ENCODE measurements around the gene POU6F2. TPM values are rescaled to one million over a fixed set of nuclear protein-coding genes. Genes with fewer than 3 reads are reported as not detected.

The POU6F2 gene
- total RNA-seq, 4 donors from 2014 or later = not detected

GRCh38 chr7:39248692-39249090 is 271.0 kb downstream of the POU6F2 start:
- intact Hi-C loops (cut with DNase I) = no loop called here
- 77% methylated on average over 3 of the region's 3 CpGs for WGBS
- Histone ChIP-seq H3K4me1 (no peaks in the 10 kb centered on the region), H3K9me3 (no peaks in the 10 kb centered on the region), H3K27me3 (peaks cover 0 to 5% (median 0%) of the 10 kb centered on the region in 4 donors), H3K27ac (replicated peaks in 1 of 4) (no peak overlapping the region), H3K36me3 (no peaks in the 10 kb centered on the region), H3K4me3 (no peak overlapping the region)
- DNase-seq (ENCODE audit: extremely low spot score) = no peak
- TF ChIP-seq CTCF (IDR thresholded peaks at IDR 0.05) (no peak), POLR2A (IDR thresholded peaks at IDR 0.05; ENCODE audit: low read depth) (no peak), EP300 (IDR thresholded peaks at IDR 0.05) (no peak), POLR2AphosphoS5 (IDR thresholded peaks at IDR 0.05) (no peak)

GRCh38 chr7:39249635-39250152 is 272.0 kb downstream of the POU6F2 start:
- DNase-seq (ENCODE audit: extremely low spot score) = no peak
- Histone ChIP-seq H3K27me3 (peaks cover 0 to 5% (median 0%) of the 10 kb centered on the region in 4 donors), H3K4me1 (no peaks in the 10 kb centered on the region), H3K9me3 (no peaks in the 10 kb centered on the region), H3K36me3 (no peaks in the 10 kb centered on the region), H3K27ac (replicated peaks in 1 of 4) (no peak overlapping the region), H3K4me3 (no peak overlapping the region)
- intact Hi-C loops (cut with DNase I) = no loop called here
- TF ChIP-seq POLR2A (IDR thresholded peaks at IDR 0.05; ENCODE audit: low read depth) = no peak
- no peak for TF ChIP-seq EP300 (IDR thresholded peaks at IDR 0.05)
- no peak for TF ChIP-seq CTCF (IDR thresholded peaks at IDR 0.05)
- TF ChIP-seq POLR2AphosphoS5 (IDR thresholded peaks at IDR 0.05) = no peak
- WGBS = 85% methylated on average over 9 of the region's 9 CpGs

- no peak for DNase-seq (ENCODE audit: extremely low spot score)
- H3K27me3 ChIP-seq = peaks cover 0 to 5% (median 0%) of the 10 kb centered on the region in 4 donors
- H3K27ac ChIP-seq (replicated peaks in 1 of 4) = no peak overlapping the region
- 23% methylated on average over 4 of the region's 4 CpGs for WGBS
- no peak for TF ChIP-seq POLR2A (IDR thresholded peaks at IDR 0.05; ENCODE audit: low read depth)
- TF ChIP-seq CTCF (IDR thresholded peaks at IDR 0.05) = no peak
- TF ChIP-seq POLR2AphosphoS5 (IDR thresholded peaks at IDR 0.05) = no peak
- TF ChIP-seq EP300 (IDR thresholded peaks at IDR 0.05) = no peak
- no peaks in the 10 kb centered on the region for H3K9me3 ChIP-seq
- intact Hi-C loops (cut with DNase I) = no loop called here
- H3K4me1 ChIP-seq = no peaks in the 10 kb centered on the region
- no peak overlapping the region for H3K4me3 ChIP-seq
- no peaks in the 10 kb centered on the region for H3K36me3 ChIP-seq
Observed at GRCh38 chr7:39252916-39253315, 275.2 kb downstream of the POU6F2 start.

- Histone ChIP-seq H3K27ac (replicated peaks in 1 of 4) (no peak overlapping the region), H3K27me3 (no peaks in the 10 kb centered on the region), H3K36me3 (no peaks in the 10 kb centered on the region), H3K4me1 (no peaks in the 10 kb centered on the region), H3K9me3 (no peaks in the 10 kb centered on the region), H3K4me3 (no peak overlapping the region)
- DNase-seq (ENCODE audit: extremely low spot score) = no peak
- TF ChIP-seq POLR2AphosphoS5 (IDR thresholded peaks at IDR 0.05) (no peak), EP300 (IDR thresholded peaks at IDR 0.05) (no peak), POLR2A (IDR thresholded peaks at IDR 0.05; ENCODE audit: low read depth) (no peak), CTCF (IDR thresholded peaks at IDR 0.05) (no peak)
- 71% methylated on average over 10 of the region's 11 CpGs for WGBS
- intact Hi-C loops (cut with DNase I) = no loop called here
Observed at GRCh38 chr7:39259391-39260003, 281.8 kb downstream of the POU6F2 start.
